Activated CD4-positive, alpha-beta T cell treated with anti-CD3 and anti-CD28 coated beads for 48 hours (primary cell): ENCODE measurements around the gene NEIL1.

ENCODE experiments used
- DNase-seq: peaks from one replicate; pipeline ENCODE4 v3.0.0-alpha.2; 2020

The NEIL1 gene

GRCh38 chr15:75389791-75390382 is 43.0 kb downstream of the NEIL1 start:
- DNase-seq: no peak

- no peak for DNase-seq
Measured at GRCh38 chr15:75397494-75397893, 50.7 kb downstream of the NEIL1 start.

- DNase-seq: no peak
Measured at GRCh38 chr15:75403892-75404291, 57.1 kb downstream of the NEIL1 start.
